ENCODE measurements around the gene GZF1.

Gene GZF1

GRCh38 chr20:23361476-23362391 is at the start of gene GZF1:
Gene GZF1, plus strand, starts transcription at chr20:23362182. Its CDS starts 2,202 bp downstream, at chr20:23364384.
- H3K27me3 ChIP-seq (ENCODE audit: control insufficient read depth, insufficient read depth, low read length): no peaks in the 10 kb centered on the region
- peak within 1 kb of the TSS; percentile 98 for H3K27ac ChIP-seq (ENCODE audit: low read depth, low read length)
- peaks cover 22% of the 10 kb centered on the region for H3K4me1 ChIP-seq (ENCODE audit: control insufficient read depth, insufficient read depth, low read length)
- peaks cover 10% of the 10 kb centered on the region for H3K36me3 ChIP-seq (ENCODE audit: control insufficient read depth, insufficient read depth, low read length)
- peak within 1 kb of the TSS; percentile 97 for H3K9ac ChIP-seq (ENCODE audit: low read length)
- H3K4me3 ChIP-seq (ENCODE audit: low read length): peak within 1 kb of the TSS; percentile 88

- no peak overlapping the region for H3K4me3 ChIP-seq (ENCODE audit: low read length)
- no peaks in the 10 kb centered on the region for H3K36me3 ChIP-seq (ENCODE audit: control insufficient read depth, insufficient read depth, low read length)
- no peak overlapping the region for H3K27ac ChIP-seq (ENCODE audit: low read depth, low read length)
- no peaks in the 10 kb centered on the region for H3K27me3 ChIP-seq (ENCODE audit: control insufficient read depth, insufficient read depth, low read length)
- no peak overlapping the region for H3K9ac ChIP-seq (ENCODE audit: low read length)
- H3K4me1 ChIP-seq (ENCODE audit: control insufficient read depth, insufficient read depth, low read length): no peaks in the 10 kb centered on the region
Observed at GRCh38 chr20:23313271-23313670, 48.7 kb upstream of the GZF1 start.

GRCh38 chr20:23314699-23315098 is 47.3 kb upstream of the GZF1 start:
- no peaks in the 10 kb centered on the region for H3K27me3 ChIP-seq (ENCODE audit: control insufficient read depth, insufficient read depth, low read length)
- H3K4me3 ChIP-seq (ENCODE audit: low read length): no peak overlapping the region
- no peak overlapping the region for H3K27ac ChIP-seq (ENCODE audit: low read depth, low read length)
- H3K36me3 ChIP-seq (ENCODE audit: control insufficient read depth, insufficient read depth, low read length): no peaks in the 10 kb centered on the region
- H3K9ac ChIP-seq (ENCODE audit: low read length): no peak overlapping the region
- no peaks in the 10 kb centered on the region for H3K4me1 ChIP-seq (ENCODE audit: control insufficient read depth, insufficient read depth, low read length)

- Histone ChIP-seq H3K27ac (ENCODE audit: low read depth, low read length) (no peak overlapping the region), H3K9ac (ENCODE audit: low read length) (no peak overlapping the region), H3K4me3 (ENCODE audit: low read length) (no peak overlapping the region), H3K36me3 (ENCODE audit: control insufficient read depth, insufficient read depth, low read length) (no peaks in the 10 kb centered on the region), H3K4me1 (ENCODE audit: control insufficient read depth, insufficient read depth, low read length) (no peaks in the 10 kb centered on the region), H3K27me3 (ENCODE audit: control insufficient read depth, insufficient read depth, low read length) (no peaks in the 10 kb centered on the region)
Observed at GRCh38 chr20:23315099-23315498, 46.9 kb upstream of the GZF1 start.

GRCh38 chr20:23316626-23317025 is 45.4 kb upstream of the GZF1 start:
- H3K36me3 ChIP-seq (ENCODE audit: control insufficient read depth, insufficient read depth, low read length): no peaks in the 10 kb centered on the region
- no peak overlapping the region for H3K9ac ChIP-seq (ENCODE audit: low read length)
- no peaks in the 10 kb centered on the region for H3K4me1 ChIP-seq (ENCODE audit: control insufficient read depth, insufficient read depth, low read length)
- no peaks in the 10 kb centered on the region for H3K27me3 ChIP-seq (ENCODE audit: control insufficient read depth, insufficient read depth, low read length)
- H3K4me3 ChIP-seq (ENCODE audit: low read length): no peak overlapping the region
- no peak overlapping the region for H3K27ac ChIP-seq (ENCODE audit: low read depth, low read length)

- no peaks in the 10 kb centered on the region for H3K4me1 ChIP-seq (ENCODE audit: control insufficient read depth, insufficient read depth, low read length)
- H3K27ac ChIP-seq (ENCODE audit: low read depth, low read length): no peak overlapping the region
- H3K4me3 ChIP-seq (ENCODE audit: low read length): no peak overlapping the region
- H3K9ac ChIP-seq (ENCODE audit: low read length): no peak overlapping the region
- H3K36me3 ChIP-seq (ENCODE audit: control insufficient read depth, insufficient read depth, low read length): no peaks in the 10 kb centered on the region
- H3K27me3 ChIP-seq (ENCODE audit: control insufficient read depth, insufficient read depth, low read length): no peaks in the 10 kb centered on the region
Observed at GRCh38 chr20:23317081-23317480, 44.9 kb upstream of the GZF1 start.

GRCh38 chr20:23318347-23318746 is 43.6 kb upstream of the GZF1 start:
- Histone ChIP-seq H3K27ac (ENCODE audit: low read depth, low read length) (no peak overlapping the region), H3K27me3 (ENCODE audit: control insufficient read depth, insufficient read depth, low read length) (no peaks in the 10 kb centered on the region), H3K36me3 (ENCODE audit: control insufficient read depth, insufficient read depth, low read length) (no peaks in the 10 kb centered on the region), H3K9ac (ENCODE audit: low read length) (no peak overlapping the region), H3K4me3 (ENCODE audit: low read length) (no peak overlapping the region), H3K4me1 (ENCODE audit: control insufficient read depth, insufficient read depth, low read length) (no peaks in the 10 kb centered on the region)

GRCh38 chr20:23320317-23320716 is 41.7 kb upstream of the GZF1 start:
- H3K27ac ChIP-seq (ENCODE audit: low read depth, low read length): no peak overlapping the region

GRCh38 chr20:23325107-23325506 is 36.9 kb upstream of the GZF1 start:
- Histone ChIP-seq H3K36me3 (ENCODE audit: control insufficient read depth, insufficient read depth, low read length) (no peaks in the 10 kb centered on the region), H3K27me3 (ENCODE audit: control insufficient read depth, insufficient read depth, low read length) (no peaks in the 10 kb centered on the region), H3K9ac (ENCODE audit: low read length) (no peak overlapping the region), H3K4me3 (ENCODE audit: low read length) (no peak overlapping the region), H3K27ac (ENCODE audit: low read depth, low read length) (no peak overlapping the region), H3K4me1 (ENCODE audit: control insufficient read depth, insufficient read depth, low read length) (no peaks in the 10 kb centered on the region)

More at GRCh38 chr20:23320317-23320716, 41.7 kb upstream of the GZF1 start:
- Histone ChIP-seq H3K4me3 (ENCODE audit: low read length) (no peak overlapping the region), H3K4me1 (ENCODE audit: control insufficient read depth, insufficient read depth, low read length) (no peaks in the 10 kb centered on the region), H3K9ac (ENCODE audit: low read length) (no peak overlapping the region), H3K36me3 (ENCODE audit: control insufficient read depth, insufficient read depth, low read length) (no peaks in the 10 kb centered on the region), H3K27me3 (ENCODE audit: control insufficient read depth, insufficient read depth, low read length) (no peaks in the 10 kb centered on the region)

GRCh38 chr20:23326774-23327173 is 35.2 kb upstream of the GZF1 start:
- no peak overlapping the region for H3K4me3 ChIP-seq (ENCODE audit: low read length)

GRCh38 chr20:23327617-23328333 is 34.2 kb upstream of the GZF1 start:
- Histone ChIP-seq H3K4me1 (ENCODE audit: control insufficient read depth, insufficient read depth, low read length) (no peaks in the 10 kb centered on the region), H3K36me3 (ENCODE audit: control insufficient read depth, insufficient read depth, low read length) (no peaks in the 10 kb centered on the region), H3K9ac (ENCODE audit: low read length) (no peak overlapping the region), H3K27me3 (ENCODE audit: control insufficient read depth, insufficient read depth, low read length) (no peaks in the 10 kb centered on the region), H3K4me3 (ENCODE audit: low read length) (no peak overlapping the region), H3K27ac (ENCODE audit: low read depth, low read length) (no peak overlapping the region)

More at GRCh38 chr20:23326774-23327173, 35.2 kb upstream of the GZF1 start:
- H3K36me3 ChIP-seq (ENCODE audit: control insufficient read depth, insufficient read depth, low read length): no peaks in the 10 kb centered on the region
- no peak overlapping the region for H3K9ac ChIP-seq (ENCODE audit: low read length)
- H3K4me1 ChIP-seq (ENCODE audit: control insufficient read depth, insufficient read depth, low read length): no peaks in the 10 kb centered on the region
- no peaks in the 10 kb centered on the region for H3K27me3 ChIP-seq (ENCODE audit: control insufficient read depth, insufficient read depth, low read length)
- H3K27ac ChIP-seq (ENCODE audit: low read depth, low read length): no peak overlapping the region

- Histone ChIP-seq H3K36me3 (ENCODE audit: control insufficient read depth, insufficient read depth, low read length) (no peaks in the 10 kb centered on the region), H3K27me3 (ENCODE audit: control insufficient read depth, insufficient read depth, low read length) (no peaks in the 10 kb centered on the region), H3K27ac (ENCODE audit: low read depth, low read length) (no peak overlapping the region), H3K4me3 (ENCODE audit: low read length) (no peak overlapping the region), H3K9ac (ENCODE audit: low read length) (no peak overlapping the region), H3K4me1 (ENCODE audit: control insufficient read depth, insufficient read depth, low read length) (no peaks in the 10 kb centered on the region)
Observed at GRCh38 chr20:23331450-23332350, 30.3 kb upstream of the GZF1 start.
